Progenitor cell of endocrine pancreas (in vitro differentiated cells): ENCODE measurements around the gene ESPNL. TPM values are rescaled to one million over a fixed set of nuclear protein-coding genes. Genes with fewer than 3 reads are reported as not detected.

ENCODE experiments used
- DNase-seq: peaks from one replicate; pipeline ENCODE4 v3.0.0; 2021; ENCODE audit warnings: low spot score; ENCODE audit not compliant: unreplicated experiment
- H3K27ac Mint-ChIP-seq: 2 replicates; pipeline ENCODE4 v1.8.0; 2021; ENCODE audit warnings: mild to moderate bottlenecking, moderate library complexity, mixed read lengths
- H3K27me3 Mint-ChIP-seq: 2 replicates; pipeline ENCODE4 v1.8.0; 2021; ENCODE audit warnings: mixed read lengths
- H3K36me3 Mint-ChIP-seq: 2 replicates; pipeline ENCODE4 v1.8.0; 2022; ENCODE audit warnings: mixed read lengths; ENCODE audit not compliant: insufficient read depth
- H3K4me1 Mint-ChIP-seq: 2 replicates; pipeline ENCODE4 v1.8.0; 2021; ENCODE audit warnings: low read depth, mixed read lengths
- H3K4me3 Mint-ChIP-seq: 2 replicates; pipeline ENCODE4 v1.8.0; 2021; ENCODE audit warnings: low read depth, mild to moderate bottlenecking, moderate library complexity, mixed read lengths
- H3K9me3 Mint-ChIP-seq: 2 replicates; pipeline ENCODE4 v1.8.0; 2021; ENCODE audit warnings: low read depth, mixed read lengths
- CTCF ChIP-seq: fragments of 200-600 bp; sonication (generic); IDR thresholded peaks from one replicate; pipeline ENCODE4 v1.5.0; 2021; ENCODE audit warnings: antibody characterized with exemption, mild to moderate bottlenecking; ENCODE audit not compliant: unreplicated experiment
- total RNA-seq: library from RNA; stranded (reverse); gene quantifications from 2 replicates; pipeline ENCODE4 v1.2.1, GENCODE V29; 2021

Gene ESPNL
- total RNA-seq, 1 donor from 2014 or later, result 0.31 TPM

- peaks cover 26% of the 10 kb centered on the region for H3K36me3 Mint-ChIP-seq
- no peaks in the 10 kb centered on the region for H3K9me3 Mint-ChIP-seq
- no peak overlapping the region for H3K27ac Mint-ChIP-seq
- no peaks in the 10 kb centered on the region for H3K4me1 Mint-ChIP-seq
- no peak overlapping the region for H3K4me3 Mint-ChIP-seq
- TF ChIP-seq CTCF, result no peak
- no peaks in the 10 kb centered on the region for H3K27me3 Mint-ChIP-seq
- no peak for DNase-seq
Observed at GRCh38 chr2:238176613-238177012, 76.5 kb downstream of the ESPNL start.

- no peaks in the 10 kb centered on the region for H3K9me3 Mint-ChIP-seq
- peaks cover 30% of the 10 kb centered on the region for H3K36me3 Mint-ChIP-seq
- H3K27me3 Mint-ChIP-seq, result no peaks in the 10 kb centered on the region
- no peak overlapping the region for H3K27ac Mint-ChIP-seq
- H3K4me3 Mint-ChIP-seq, result no peak overlapping the region
- H3K4me1 Mint-ChIP-seq, result no peaks in the 10 kb centered on the region
- no peak for TF ChIP-seq CTCF
- no peak for DNase-seq
Observed at GRCh38 chr2:238180554-238180953, 80.4 kb downstream of the ESPNL start.

- TF ChIP-seq CTCF, result no peak
- no peaks in the 10 kb centered on the region for H3K9me3 Mint-ChIP-seq
- H3K27me3 Mint-ChIP-seq, result no peaks in the 10 kb centered on the region
- H3K4me1 Mint-ChIP-seq, result no peaks in the 10 kb centered on the region
- no peak overlapping the region for H3K27ac Mint-ChIP-seq
- no peak overlapping the region for H3K4me3 Mint-ChIP-seq
- no peak for DNase-seq
- peaks cover 24% of the 10 kb centered on the region for H3K36me3 Mint-ChIP-seq
Observed at GRCh38 chr2:238182362-238182761, 82.2 kb downstream of the ESPNL start.

Other genes with a start within 250 kb of the ESPNL start
- 90.1 and 105 TPM in 2 replicates for gene RAMP1, start 240.7 kb upstream of the ESPNL start, total RNA-seq
- 38.6 and 47.9 TPM in 2 replicates for gene UBE2F, start 133.3 kb upstream of the ESPNL start, total RNA-seq
- gene SCLY, start 39.3 kb upstream of the ESPNL start, total RNA-seq, result 49.2 and 55.1 TPM in 2 replicates
- gene KLHL30, start 38.3 kb downstream of the ESPNL start, total RNA-seq, result 0.07 and 0.13 TPM in 2 replicates
- gene ERFE, start 58.6 kb downstream of the ESPNL start, total RNA-seq, result 0.91 and 1.3 TPM in 2 replicates
- gene ILKAP, start 103.4 kb downstream of the ESPNL start, total RNA-seq, result 50.3 and 56.3 TPM in 2 replicates
- 64.2 and 64.7 TPM in 2 replicates for gene HES6, start 139.7 kb downstream of the ESPNL start, total RNA-seq
- 14.3 and 20.2 TPM in 2 replicates for gene PER2, start 188.3 kb downstream of the ESPNL start, total RNA-seq
- 26.1 and 27.0 TPM in 2 replicates for gene TRAF3IP1, start 220.2 kb downstream of the ESPNL start, total RNA-seq